HS-5 (cell line): ENCODE results near the gene YWHAG.
"Not testable (repeated sequence)": the region's sequence is repeated elsewhere in the genome, so short reads cannot be mapped to it uniquely, and the experiment has no call there.

ENCODE experiments used
- DNase-seq: peaks from one replicate; pipeline ENCODE4 v3.0.0-alpha.2; 2012; ENCODE audit warnings: low read depth

The YWHAG gene

GRCh38 chr7:76293407-76293901 is 65.3 kb downstream of the YWHAG start:
- no peak for DNase-seq

- not testable (repeated sequence) for DNase-seq
Measured at GRCh38 chr7:76292911-76293310, 65.9 kb downstream of the YWHAG start.

DNA sequence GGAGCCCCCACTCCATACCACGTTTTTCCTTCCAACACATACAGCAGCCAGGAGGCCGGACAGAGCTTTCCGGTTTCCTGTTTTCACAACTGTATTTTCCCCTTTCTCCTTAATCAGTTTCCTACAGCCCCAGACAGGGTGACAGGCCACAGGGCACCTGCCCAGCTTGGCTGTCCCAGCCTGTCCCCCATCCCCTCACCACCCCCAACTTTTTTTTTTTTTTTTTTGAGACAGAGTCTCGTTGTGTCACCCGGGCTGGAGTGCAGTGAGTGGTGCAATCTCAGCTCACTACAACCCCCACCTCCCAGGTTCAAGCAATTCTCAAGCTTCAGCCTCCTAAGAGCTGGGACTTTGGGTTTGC is 66.6 kb downstream of the YWHAG start:
- DNase-seq: no peak

- peak; percentile 94 for DNase-seq
Measured at GRCh38 chr7:76291351-76292212, 67.2 kb downstream of the YWHAG start.

DNA sequence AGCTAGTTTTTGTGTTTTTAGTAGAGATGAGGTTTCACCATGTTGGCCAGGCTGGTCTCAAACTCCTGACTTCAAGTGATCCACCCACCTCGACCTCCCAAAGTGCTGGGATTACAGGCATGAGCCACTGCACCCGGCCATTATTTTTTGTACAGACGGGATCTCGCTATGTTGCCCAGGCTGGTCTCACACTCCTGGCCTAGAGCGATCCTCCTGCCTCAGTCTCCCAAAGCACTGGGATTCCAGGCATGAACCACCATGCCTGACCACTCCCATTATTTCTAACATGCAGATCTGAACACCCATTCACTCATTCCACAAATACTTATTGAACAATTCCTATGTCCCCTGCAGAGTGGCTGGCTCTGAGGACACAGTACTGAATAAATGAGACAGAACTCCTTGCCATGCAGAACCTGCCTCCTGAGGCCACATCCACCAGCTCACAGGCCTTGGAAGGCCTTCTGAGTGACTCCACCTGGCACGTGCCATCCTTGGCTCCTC is 67.9 kb downstream of the YWHAG start:
- not testable (repeated sequence) for DNase-seq

GRCh38 chr7:76286842-76287403 is 71.9 kb downstream of the YWHAG start:
- no peak for DNase-seq

DNA sequence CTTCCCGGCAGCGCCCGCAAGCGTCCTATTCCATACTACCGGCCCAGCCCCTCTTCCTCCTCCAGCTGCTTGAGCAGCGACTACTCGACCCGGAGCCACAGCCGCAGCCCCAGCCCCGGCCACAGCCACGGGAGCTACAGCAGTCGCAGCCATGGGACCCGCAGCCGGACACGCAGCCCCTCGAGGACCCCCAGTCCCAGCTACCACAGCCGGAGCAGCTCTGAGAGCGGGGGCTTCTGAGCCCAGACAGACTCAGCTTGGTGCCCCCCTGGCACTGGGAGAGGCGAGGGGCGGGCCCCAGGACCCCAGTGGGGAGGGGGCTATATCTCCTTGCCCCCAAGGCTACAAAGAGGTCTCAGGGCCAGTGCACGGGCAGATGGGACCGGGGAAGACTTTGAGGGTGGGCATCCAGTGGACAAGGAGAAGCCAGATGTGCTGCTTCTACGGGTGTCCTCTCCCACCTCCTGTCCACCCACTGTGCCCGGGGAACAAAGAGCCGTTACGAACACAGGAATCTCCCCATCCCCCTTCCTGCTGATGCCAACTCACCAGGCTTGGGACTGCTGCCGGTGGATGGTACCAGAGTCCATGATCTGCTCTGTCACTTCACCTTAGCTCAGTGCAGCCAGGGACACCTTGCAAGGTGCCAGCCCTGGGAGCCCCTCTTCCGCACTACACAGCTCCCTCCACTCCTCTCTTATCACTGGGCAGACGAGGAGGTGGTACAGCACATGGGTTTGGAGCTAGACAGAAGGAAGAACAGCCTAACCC is 73.0 kb downstream of the YWHAG start:
- no peak for DNase-seq

GRCh38 chr7:76283254-76284159 is 75.3 kb downstream of the YWHAG start:
- DNase-seq: no peak

GRCh38 chr7:76282344-76283253 is 76.2 kb downstream of the YWHAG start:
- no peak for DNase-seq

DNA sequence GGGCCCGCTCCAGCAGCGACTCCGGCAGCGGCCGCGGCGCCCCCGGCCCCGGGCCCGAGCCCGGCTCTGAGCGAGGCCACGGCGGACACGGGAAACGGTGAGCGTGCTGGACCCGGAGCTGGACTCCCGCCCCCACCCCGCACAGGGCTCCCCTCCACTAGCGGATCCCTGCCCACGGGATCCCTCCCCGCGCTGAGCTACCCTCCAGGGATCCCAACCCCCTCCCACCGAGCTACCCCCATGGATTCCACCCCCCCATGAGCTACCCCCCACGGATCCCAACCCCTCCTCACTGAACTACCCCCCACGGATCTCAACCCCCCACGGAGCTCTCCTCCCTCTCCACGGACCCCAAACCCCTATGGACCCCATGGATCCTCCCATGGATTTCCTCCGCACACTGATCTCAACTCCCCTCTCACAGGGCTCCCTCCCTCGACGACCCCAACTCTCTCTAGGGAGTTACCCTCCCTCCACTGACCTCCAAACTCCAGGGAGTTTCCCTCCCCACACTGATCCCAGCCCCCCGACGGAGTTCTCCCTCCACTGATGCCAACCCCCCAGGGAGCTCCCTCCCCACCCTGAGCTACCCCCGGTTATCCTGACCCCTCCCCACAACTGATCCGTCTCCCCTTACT is 77.0 kb downstream of the YWHAG start:
- no peak for DNase-seq

GRCh38 chr7:76281006-76281705 is 77.6 kb downstream of the YWHAG start:
- no peak for DNase-seq

DNA sequence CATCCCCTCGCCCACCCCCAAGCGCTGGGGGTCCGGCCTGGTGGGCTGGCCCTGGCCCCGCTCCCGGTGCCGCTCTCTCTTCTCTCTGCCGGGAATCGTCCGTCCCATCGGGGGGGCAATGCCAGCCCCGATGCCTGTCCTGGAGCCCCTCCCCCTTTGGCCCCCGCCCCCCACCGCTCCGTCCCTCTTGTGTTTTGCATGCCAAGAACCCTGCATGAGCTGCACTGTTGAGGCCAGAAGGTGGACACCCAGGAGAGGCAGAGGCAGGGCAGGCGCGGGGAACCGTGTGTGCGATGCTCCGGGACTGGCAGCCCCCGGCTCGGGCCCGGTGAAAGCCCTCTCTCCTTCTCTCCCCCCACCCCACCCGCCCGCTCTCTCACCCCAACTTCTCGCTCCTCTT is 78.4 kb downstream of the YWHAG start:
- DNase-seq: no peak

- no peak for DNase-seq
Measured at GRCh38 chr7:76278540-76278939, 80.3 kb downstream of the YWHAG start.
